HEK293T (cell line): ENCODE measurements around the gene TLE3.

Experiments used
- CTCF ChIA-PET: fragments of 350-600 bp; formaldehyde crosslinking; extraction: SDS; loops from one replicate; lab custom pipeline; 2021; ENCODE audit warnings: antibody characterized with exemption, inconsistent platforms; lab: Yijun Ruan, JAX
- POLR2A ChIA-PET: fragments of 350-600 bp; formaldehyde crosslinking; extraction: SDS; loops from one replicate; lab custom pipeline; 2020; ENCODE audit warnings: antibody characterized with exemption, inconsistent platforms; lab: Yijun Ruan, JAX
- DNase-seq: peaks from one replicate; pipeline ENCODE4 v3.0.0; 2012; ENCODE audit warnings: mixed read lengths; ENCODE audit errors: extremely low spot score
- ARNT ChIP-seq: fragments of 450-650 bp; IDR thresholded peaks from 2 replicates; pipeline ENCODE4 v1.6.1; 2017; ENCODE audit warnings: mild to moderate bottlenecking
- BHLHE40 ChIP-seq: fragments of 450-650 bp; IDR thresholded peaks from 2 replicates; pipeline ENCODE4 v1.6.1; 2016; ENCODE audit warnings: mild to moderate bottlenecking, moderate library complexity, borderline replicate concordance
- CTBP1 ChIP-seq: fragments of 450-650 bp; IDR thresholded peaks from 2 replicates; pipeline ENCODE4 v1.6.1; 2016; ENCODE audit warnings: borderline replicate concordance
- ELF4 ChIP-seq: fragments of 450-650 bp; IDR thresholded peaks from 2 replicates; pipeline ENCODE4 v1.6.1; 2017; ENCODE audit warnings: antibody characterized with exemption
- FOXA1 ChIP-seq: fragments of 450-650 bp; IDR thresholded peaks from 2 replicates; pipeline ENCODE4 v1.6.1; 2016; ENCODE audit warnings: mild to moderate bottlenecking
- FOXK2 ChIP-seq: fragments of 450-650 bp; IDR thresholded peaks from 2 replicates; pipeline ENCODE4 v1.6.1; 2016; ENCODE audit warnings: mild to moderate bottlenecking
- FOXM1 ChIP-seq: fragments of 450-650 bp; IDR thresholded peaks from 2 replicates; pipeline ENCODE4 v1.6.1; 2017; ENCODE audit warnings: mild to moderate bottlenecking, borderline replicate concordance
- HDGF ChIP-seq: fragments of 450-650 bp; IDR thresholded peaks from 2 replicates; pipeline ENCODE4 v1.6.1; 2017; ENCODE audit warnings: antibody characterized with exemption, borderline replicate concordance
- L3MBTL2 ChIP-seq: fragments of 450-650 bp; conservative IDR thresholded peaks from 2 replicates; pipeline ENCODE4 v1.6.1; 2016; ENCODE audit warnings: mild to moderate bottlenecking
- LEF1 ChIP-seq: fragments of 450-650 bp; IDR thresholded peaks from 2 replicates; pipeline ENCODE4 v1.6.1; 2017; ENCODE audit warnings: mild to moderate bottlenecking, borderline replicate concordance
- NFRKB ChIP-seq: fragments of 450-650 bp; IDR thresholded peaks from 2 replicates; pipeline ENCODE4 v1.6.1; 2016; ENCODE audit warnings: mild to moderate bottlenecking, moderate library complexity
- PKNOX1 ChIP-seq: fragments of 450-650 bp; IDR thresholded peaks from 2 replicates; pipeline ENCODE4 v1.6.1; 2016
- SP1 ChIP-seq: fragments of 450-650 bp; IDR thresholded peaks from 2 replicates; pipeline ENCODE4 v1.6.1; 2017
- SUZ12 ChIP-seq: fragments of 450-650 bp; IDR thresholded peaks from 2 replicates; pipeline ENCODE4 v1.6.1; 2016; ENCODE audit warnings: mild to moderate bottlenecking
- TARDBP ChIP-seq: fragments of 450-650 bp; IDR thresholded peaks from 2 replicates; pipeline ENCODE4 v1.6.1; 2016
- ZNF384 ChIP-seq: fragments of 450-650 bp; IDR thresholded peaks from 2 replicates; pipeline ENCODE4 v1.6.1; 2016

Gene TLE3

GRCh38 chr15:70035719-70036077, 62.0 kb downstream of the TLE3 start:
- TF ChIP-seq ARNT (no peak), SUZ12 (no peak), BHLHE40 (no peak), TARDBP (no peak), HDGF (no peak), SP1 (no peak), LEF1 (no peak), PKNOX1 (no peak), CTBP1 (no peak), NFRKB (no peak), FOXA1 (no peak), ZNF384 (no peak), L3MBTL2 (no peak)
- no peak for DNase-seq
- ChIA-PET CTCF (interaction anchor here (0.6 kb wide), 1 partner anchor 285 kb away, joined by 3 read pairs; no protein-coding TSS in a partner anchor), POLR2A (no interaction called here)

- CTCF ChIA-PET, result no interaction called here
- TF ChIP-seq ARNT, result no peak
- no peak for TF ChIP-seq ZNF384
- no peak for DNase-seq
- POLR2A ChIA-PET, result interaction anchor here (0.9 kb wide), 1 partner anchor 12 kb away, joined by 4 read pairs; no protein-coding TSS in a partner anchor
These were observed 62.5 kb downstream of the TLE3 start for GRCh38 chr15:70035051-70035718.

GRCh38 chr15:70034596-70034995, 63.1 kb downstream of the TLE3 start:
- CTCF ChIA-PET, result no interaction called here
- no peak for DNase-seq
- POLR2A ChIA-PET, result interaction anchor here (0.9 kb wide), 1 partner anchor 11 kb away, joined by 4 read pairs; no protein-coding TSS in a partner anchor
- no peak for TF ChIP-seq BHLHE40
- no peak for TF ChIP-seq L3MBTL2
- no peak for TF ChIP-seq SP1
- TF ChIP-seq FOXK2, result no peak
- no peak for TF ChIP-seq NFRKB
- TF ChIP-seq ELF4, result no peak
- TF ChIP-seq SUZ12, result no peak
- no peak for TF ChIP-seq CTBP1
- TF ChIP-seq HDGF, result no peak
- no peak for TF ChIP-seq FOXA1
- no peak for TF ChIP-seq PKNOX1
- no peak for TF ChIP-seq ARNT
- TF ChIP-seq FOXM1, result no peak
- no peak for TF ChIP-seq TARDBP

- DNase-seq, result no peak
- CTCF ChIA-PET, result no interaction called here
- TF ChIP-seq ARNT, result no peak
- POLR2A ChIA-PET, result interaction anchor here (0.9 kb wide), 1 partner anchor 11 kb away, joined by 4 read pairs; no protein-coding TSS in a partner anchor
These were observed 63.6 kb downstream of the TLE3 start for GRCh38 chr15:70034141-70034540.

- ChIA-PET POLR2A (no interaction called here), CTCF (no interaction called here)
- TF ChIP-seq BHLHE40, result no peak
- TF ChIP-seq LEF1, result no peak
- TF ChIP-seq L3MBTL2, result no peak
- no peak for TF ChIP-seq NFRKB
- TF ChIP-seq SUZ12, result no peak
- TF ChIP-seq TARDBP, result no peak
- no peak for TF ChIP-seq FOXM1
- TF ChIP-seq ZNF384, result no peak
- TF ChIP-seq FOXK2, result no peak
- TF ChIP-seq PKNOX1, result no peak
- TF ChIP-seq FOXA1, result no peak
- no peak for DNase-seq
These were observed 64.1 kb downstream of the TLE3 start for GRCh38 chr15:70033529-70034140.

GRCh38 chr15:70033109-70033508, 64.6 kb downstream of the TLE3 start:
- POLR2A ChIA-PET, result interaction anchor here (0.6 kb wide), 1 partner anchor 635 kb away, joined by 3 read pairs; no protein-coding TSS in a partner anchor
- no peak for DNase-seq
- CTCF ChIA-PET, result no interaction called here
- TF ChIP-seq HDGF (no peak), CTBP1 (no peak), TARDBP (no peak), SP1 (no peak), ZNF384 (no peak), NFRKB (no peak), BHLHE40 (no peak), LEF1 (no peak)
